SK-N-SH (cell line): Measurements from ENCODE around the gene NELFB. TPM values are rescaled to one million over a fixed set of nuclear protein-coding genes. Genes with fewer than 3 reads are reported as not detected.

Source experiments
- CTCF ChIA-PET: fragments of 300-600, 350-600 bp; formaldehyde crosslinking; extraction: SDS; loops from one replicate; lab custom pipeline; 2021; lab: Yijun Ruan, JAX
- POLR2A ChIA-PET: fragments of 350-600 bp; sonication (Branson Sonifier 250); formaldehyde crosslinking; extraction: SDS; loops from one replicate; lab custom pipeline; 2020; ENCODE audit warnings: antibody characterized with exemption, inconsistent platforms; lab: Yijun Ruan, JAX
- DNase-seq: peaks from one replicate; pipeline ENCODE4 v3.0.0; 2012
- H2AFZ ChIP-seq: fragments of 200-600 bp; sonication (generic); 2 replicates; pipeline ENCODE4 v1.8.1; 2016; ENCODE audit warnings: antibody characterized with exemption, mild to moderate bottlenecking, low read depth
- H3F3A ChIP-seq: fragments of 200-600 bp; sonication (generic); replicated peaks from 2 replicates; pipeline ENCODE3; 2016; ENCODE audit warnings: antibody characterized with exemption, mild to moderate bottlenecking; ENCODE audit not compliant: insufficient read depth
- H3K27ac ChIP-seq, 2 experiments: fragments of 200-500 bp in 1 of 2; fragments of 200-600 bp in 1 of 2; sonication (Bioruptor generic) in 1 of 2; sonication (generic), shearing (Covaris generic) in 1 of 2; 2 replicates each; pipeline versions ENCODE4 v1.5.1 to v1.6.1; 2014 to 2016; ENCODE audit warnings: low read depth in 2 of 2, inconsistent platforms in 1 of 2, low read length in 1 of 2, mild to moderate bottlenecking in 1 of 2, mixed read lengths in 1 of 2
- H3K27me3 ChIP-seq: fragments of 200-600 bp; sonication (generic), shearing (Covaris generic); 2 replicates; pipeline ENCODE4 v1.6.1; 2016; ENCODE audit warnings: mixed run types; ENCODE audit not compliant: insufficient read depth
- H3K36me3 ChIP-seq, 2 experiments: fragments of 200-500 bp in 1 of 2; fragments of 200-600 bp in 1 of 2; sonication (Bioruptor generic) in 1 of 2; sonication (generic) in 1 of 2; replicated peaks in 1 of 2; 2 replicates each; pipeline versions ENCODE3 to v1.5.1; 2014 to 2016; ENCODE audit warnings: low read length in 1 of 2, mild to moderate bottlenecking in 1 of 2; ENCODE audit not compliant: insufficient read depth in 2 of 2, control insufficient read depth in 1 of 2
- H3K4me1 ChIP-seq, 2 experiments: fragments of 200-500 bp in 1 of 2; fragments of 200-600 bp in 1 of 2; sonication (Bioruptor generic) in 1 of 2; sonication (generic), shearing (Covaris generic) in 1 of 2; 2 replicates each; pipeline versions ENCODE4 v1.5.1 to v1.6.1; 2014 to 2016; ENCODE audit warnings: low read depth in 1 of 2, low read length in 1 of 2, mixed run types in 1 of 2; ENCODE audit not compliant: insufficient read depth in 2 of 2, control insufficient read depth in 1 of 2
- H3K4me2 ChIP-seq: fragments of 200-600 bp; sonication (generic), shearing (Covaris generic); 2 replicates; pipeline ENCODE4 v1.6.1; 2017; ENCODE audit warnings: mixed run types
- H3K4me3 ChIP-seq, 2 experiments: fragments of 200-500 bp in 1 of 2; fragments of 200-600 bp in 1 of 2; sonication (Bioruptor generic) in 1 of 2; sonication (generic), shearing (Covaris generic) in 1 of 2; 2 replicates each; pipeline versions ENCODE4 v1.5.1 to v1.8.1; 2014 to 2016; ENCODE audit warnings: low read depth in 2 of 2, inconsistent platforms in 1 of 2, low read length in 1 of 2, mild to moderate bottlenecking in 1 of 2, mixed read lengths in 1 of 2, moderate library complexity in 1 of 2
- H3K79me2 ChIP-seq: fragments of 200-600 bp; sonication (generic); 2 replicates; pipeline ENCODE4 v1.8.1; 2017; ENCODE audit warnings: mild to moderate bottlenecking; ENCODE audit not compliant: insufficient read depth
- H3K9ac ChIP-seq: fragments of 200-600 bp; sonication (generic); 2 replicates; pipeline ENCODE4 v1.6.1; 2017; ENCODE audit warnings: mixed run types
- H3K9me2 ChIP-seq: fragments of 200-600 bp; sonication (generic); 2 replicates; pipeline ENCODE4 v1.6.1; 2017; ENCODE audit warnings: mixed run types
- H3K9me3 ChIP-seq: fragments of 200-600 bp; sonication (generic); 2 replicates; pipeline ENCODE4 v1.6.1; 2017; ENCODE audit warnings: mixed run types, mild to moderate bottlenecking, moderate library complexity
- H4K20me1 ChIP-seq: fragments of 200-600 bp; sonication (generic); 2 replicates; pipeline ENCODE4 v1.6.1; 2017; ENCODE audit warnings: mild to moderate bottlenecking, mixed run types; ENCODE audit not compliant: insufficient read depth
- EZH2phosphoT487 ChIP-seq: fragments of 200-600 bp; sonication (generic); IDR thresholded peaks from 2 replicates; pipeline ENCODE4 v1.6.1; 2017; ENCODE audit warnings: low read depth, mixed run types, mild to moderate bottlenecking, antibody characterized with exemption, moderate library complexity, borderline replicate concordance
- RFX5 ChIP-seq: IDR thresholded peaks from 2 replicates; pipeline ENCODE4 v1.6.1; 2012; ENCODE audit warnings: mild to moderate bottlenecking, improper control_type of control experiment, low read length
- TAF1 ChIP-seq: IDR thresholded peaks from 2 replicates; pipeline ENCODE4 v1.6.1; 2012; ENCODE audit warnings: low read depth, mild to moderate bottlenecking, low read length, moderate library complexity, borderline replicate concordance
- WGBS: methylation state at CpG from one replicate; pipeline ENCODE4 v1.1.6; 2017; ENCODE audit warnings: low lambda C conversion rate; 5-methylcytosine and 5-hydroxymethylcytosine counted together
- polyA plus RNA-seq, 3 experiments: library from polyadenylated mRNA; depleted of rRNA; stranded (reverse); fragments of >200 nt; gene quantifications; 2 replicates each; pipeline ENCODE4 v1.2.3, GENCODE V29; 2012

NELFB gene
- polyA plus RNA-seq, 1 of the 3 experiments (the other 2 are of a cell fraction) = 62.7 TPM

DNA sequence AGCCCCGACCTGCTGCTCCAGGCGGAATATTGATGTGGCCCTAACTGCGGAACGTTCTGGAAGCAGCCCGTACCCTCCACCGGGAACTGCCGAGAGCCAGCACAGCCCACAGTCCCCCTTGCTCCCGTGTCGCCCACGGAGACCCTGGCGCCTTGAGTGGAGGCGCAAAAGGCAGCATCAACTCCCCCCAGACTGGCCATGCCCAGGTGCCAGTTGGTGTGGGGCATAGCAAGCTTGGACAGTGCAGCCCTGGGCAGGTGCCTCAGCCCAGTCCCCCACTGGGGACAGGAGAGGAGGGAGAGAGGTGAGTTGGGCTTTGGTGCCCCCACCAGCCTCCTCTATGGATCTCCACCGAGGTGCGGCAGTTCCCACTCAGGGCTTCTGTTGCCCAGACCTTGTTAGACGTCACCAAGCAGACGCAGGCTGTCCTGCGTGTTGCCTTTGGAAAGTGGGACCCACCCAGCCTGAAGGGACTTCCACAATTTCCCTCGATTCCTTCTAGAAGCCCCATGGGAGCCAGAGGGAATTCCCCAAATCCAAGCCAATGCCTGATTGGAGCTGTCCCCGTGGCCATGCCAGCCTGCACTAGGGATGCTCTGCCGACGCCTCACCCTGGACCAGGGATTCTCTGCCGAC lies 66.7 kb downstream of the NELFB start:
- Histone ChIP-seq H3K27me3 (no peaks in the 10 kb centered on the region), H3K4me3 (no peak overlapping the region), H2AFZ (no peak overlapping the region), H3K36me3 (no peaks in the 10 kb centered on the region), H3K9me2 (no peaks in the 10 kb centered on the region), H3K27ac (no peak overlapping the region), H3K4me2 (no peak overlapping the region)
- POLR2A ChIA-PET = no interaction called here
- WGBS = 78% methylated on average over 11 of the region's 22 CpGs
- TF ChIP-seq EZH2phosphoT487 = no peak
- TF ChIP-seq TAF1 = no peak
- TF ChIP-seq RFX5 = no peak
- TF ChIP-seq, all 33 proteins: peak for 0
- no peaks in the 10 kb centered on the region for H4K20me1 ChIP-seq
- H3K9me3 ChIP-seq = no peaks in the 10 kb centered on the region
- no peaks in the 10 kb centered on the region for H3K79me2 ChIP-seq
- DNase-seq = no peak
- peaks cover 0 to 4% of the 10 kb centered on the region in 2 experiments; a peak in 1 of 4 replicates for H3K4me1 ChIP-seq
- no peak overlapping the region for H3K9ac ChIP-seq
- CTCF ChIA-PET = interaction anchor here (7.5 kb wide), 1 partner anchor 19 kb away, joined by 74 read pairs; the partner anchor contains the start of gene NRARP
- no peaks in the 10 kb centered on the region for H3F3A ChIP-seq

Other genes starting within 250 kb of the NELFB start
- 26.0 and 34.7 TPM in 2 replicates for gene ABCA2, start 227.1 kb upstream of the NELFB start, polyA plus RNA-seq (2012; rRNA removed)
- not detected in 2 replicates for gene FUT7, start 223.2 kb upstream of the NELFB start, polyA plus RNA-seq (2012; rRNA removed)
- 47.4 and 48.1 TPM in 2 replicates for gene NPDC1, start 209.2 kb upstream of the NELFB start, polyA plus RNA-seq (2012; rRNA removed)
- not detected in 2 replicates for gene ENTPD2, start 201.3 kb upstream of the NELFB start, polyA plus RNA-seq (2012; rRNA removed)
- 4.6 and 6.0 TPM in 2 replicates for gene SAPCD2, start 184.8 kb upstream of the NELFB start, polyA plus RNA-seq (2012; rRNA removed)
- gene UAP1L1, start 177.8 kb upstream of the NELFB start, polyA plus RNA-seq (2012; rRNA removed) = 3.2 and 5.6 TPM in 2 replicates
- 57.8 and 61.9 TPM in 2 replicates for gene MAN1B1, start 168.3 kb upstream of the NELFB start, polyA plus RNA-seq (2012; rRNA removed)
- gene DPP7, start 140.6 kb upstream of the NELFB start, polyA plus RNA-seq (2012; rRNA removed) = 127 and 141 TPM in 2 replicates
- 0.03 TPM in 1 of 2 replicates, not detected in the other for gene GRIN1, start 116.2 kb upstream of the NELFB start, polyA plus RNA-seq (2012; rRNA removed)
- gene LRRC26, start 85.3 kb upstream of the NELFB start, polyA plus RNA-seq (2012; rRNA removed) = not detected in 2 replicates
- not detected in 2 replicates for gene TMEM210, start 83.3 kb upstream of the NELFB start, polyA plus RNA-seq (2012; rRNA removed)
- gene ANAPC2, start 66.8 kb upstream of the NELFB start, polyA plus RNA-seq (2012; rRNA removed) = 35.1 and 37.7 TPM in 2 replicates
- 100 and 124 TPM in 2 replicates for gene SSNA1, start 66.7 kb upstream of the NELFB start, polyA plus RNA-seq (2012; rRNA removed)
- 4.4 and 5.2 TPM in 2 replicates for gene TPRN, start 54.6 kb upstream of the NELFB start, polyA plus RNA-seq (2012; rRNA removed)
- gene TMEM203, start 49.7 kb upstream of the NELFB start, polyA plus RNA-seq (2012; rRNA removed) = 55.6 and 57.0 TPM in 2 replicates
- gene NDOR1, start 49.6 kb upstream of the NELFB start, polyA plus RNA-seq (2012; rRNA removed) = 7.9 and 8.6 TPM in 2 replicates
- gene RNF208, start 33.1 kb upstream of the NELFB start, polyA plus RNA-seq (2012; rRNA removed) = 2.0 and 2.7 TPM in 2 replicates
- gene CYSRT1, start 30.2 kb upstream of the NELFB start, polyA plus RNA-seq (2012; rRNA removed) = 2.1 and 2.2 TPM in 2 replicates
- 0.03 and 0.08 TPM in 2 replicates for gene RNF224, start 27.8 kb upstream of the NELFB start, polyA plus RNA-seq (2012; rRNA removed)
- 0.06 TPM in 1 of 2 replicates, not detected in the other for gene SLC34A3, start 24.4 kb upstream of the NELFB start, polyA plus RNA-seq (2012; rRNA removed)
- 415 and 508 TPM in 2 replicates for gene TUBB4B, start 14.0 kb upstream of the NELFB start, polyA plus RNA-seq (2012; rRNA removed)
- gene STPG3, start 4.0 kb upstream of the NELFB start, polyA plus RNA-seq (2012; rRNA removed) = not detected in 2 replicates
- 0.81 and 0.99 TPM in 2 replicates for gene TOR4A, start 22.4 kb downstream of the NELFB start, polyA plus RNA-seq (2012; rRNA removed)
- gene NRARP, start 46.9 kb downstream of the NELFB start, polyA plus RNA-seq (2012; rRNA removed) = 3.9 and 4.2 TPM in 2 replicates
- 11.5 and 14.2 TPM in 2 replicates for gene EXD3, start 167.8 kb downstream of the NELFB start, polyA plus RNA-seq (2012; rRNA removed)
- gene NOXA1, start 168.1 kb downstream of the NELFB start, polyA plus RNA-seq (2012; rRNA removed) = 0.39 and 0.67 TPM in 2 replicates
- 0.18 and 0.30 TPM in 2 replicates for gene ENTPD8, start 186.0 kb downstream of the NELFB start, polyA plus RNA-seq (2012; rRNA removed)
- 58.6 and 58.8 TPM in 2 replicates for gene NSMF, start 204.0 kb downstream of the NELFB start, polyA plus RNA-seq (2012; rRNA removed)